Activated T-cell treated with anti-CD3 and anti-CD28 coated beads, Interleukin-2, amount 50 U/mL, for 48 hours (primary cell): ENCODE measurements around the gene EFCAB11.

ENCODE experiments used
- DNase-seq, 2 experiments: peaks; one replicate each; pipeline ENCODE4 v3.0.0-alpha.2; 2020

The EFCAB11 gene

DNA sequence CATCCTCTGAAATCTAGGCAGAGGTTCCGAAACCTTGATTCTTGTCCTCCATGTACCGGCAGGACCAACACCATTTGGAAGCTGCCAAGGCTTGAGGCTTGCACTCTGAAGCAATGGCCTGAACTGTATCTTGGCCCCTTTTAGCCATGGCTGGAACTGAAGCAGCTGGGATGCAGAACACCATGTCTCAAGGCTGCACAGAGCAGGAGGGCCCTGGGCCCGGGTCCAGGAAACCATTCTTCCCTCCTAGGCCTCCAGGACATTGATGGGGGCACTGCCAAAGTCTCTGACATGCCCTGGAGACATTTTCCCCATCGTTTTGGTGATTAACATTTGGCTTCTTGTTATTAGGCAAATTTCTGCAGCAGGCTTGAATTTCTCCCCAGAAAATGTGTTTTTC is 198.7 kb downstream of the EFCAB11 start:
- DNase-seq, result no peak

DNA sequence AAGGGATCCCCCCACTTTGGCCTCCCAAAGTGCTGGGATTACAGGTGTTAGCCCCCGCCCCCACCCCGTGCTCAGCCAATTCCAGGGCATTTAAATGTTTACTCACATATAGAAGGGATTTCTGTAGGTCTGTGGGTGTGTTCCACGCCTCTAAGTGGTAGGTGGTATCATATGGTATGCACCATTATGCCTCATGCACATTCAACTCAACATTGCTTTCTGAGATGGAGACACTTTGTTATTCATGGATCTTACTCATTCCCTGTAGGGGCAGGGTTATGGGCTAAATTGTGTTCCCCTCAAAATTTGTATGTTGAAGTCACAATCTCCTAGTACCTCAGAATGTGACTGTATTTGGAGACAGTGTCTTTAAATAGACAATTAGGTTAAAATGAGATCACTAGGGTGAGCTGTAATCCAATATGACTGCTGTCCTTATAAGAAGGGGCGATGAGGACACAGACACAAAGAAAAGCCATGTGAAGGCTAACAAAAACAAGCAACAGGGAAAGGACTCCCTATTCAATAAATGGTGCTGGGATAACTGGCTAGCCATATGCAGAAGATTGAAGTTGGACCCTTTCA is 200.6 kb downstream of the EFCAB11 start:
- DNase-seq, result no peak

DNA sequence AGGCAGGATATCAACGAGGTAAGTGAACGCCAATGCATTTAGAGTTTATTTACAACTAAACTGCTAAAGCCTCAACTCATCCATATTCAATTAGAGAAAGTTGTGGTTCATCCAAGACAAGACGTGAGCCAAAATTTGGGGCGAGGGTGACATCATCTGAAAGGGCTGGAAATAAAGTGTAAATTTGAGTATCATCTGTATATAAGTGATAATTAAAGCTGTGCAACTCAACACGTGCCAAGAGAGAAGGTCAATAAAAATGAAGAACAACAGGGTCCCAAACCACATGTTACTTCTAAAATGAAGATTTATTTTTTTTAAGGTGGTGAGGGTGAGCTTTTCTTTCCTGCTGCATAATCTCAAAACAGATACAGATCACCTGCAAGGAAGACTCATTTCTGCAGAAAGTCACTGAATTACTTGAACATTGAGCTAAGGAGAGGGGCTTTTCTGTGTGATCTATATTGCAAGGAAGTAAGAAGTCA is 203.6 kb downstream of the EFCAB11 start:
- DNase-seq, result peak; percentile 64 to 66

DNA sequence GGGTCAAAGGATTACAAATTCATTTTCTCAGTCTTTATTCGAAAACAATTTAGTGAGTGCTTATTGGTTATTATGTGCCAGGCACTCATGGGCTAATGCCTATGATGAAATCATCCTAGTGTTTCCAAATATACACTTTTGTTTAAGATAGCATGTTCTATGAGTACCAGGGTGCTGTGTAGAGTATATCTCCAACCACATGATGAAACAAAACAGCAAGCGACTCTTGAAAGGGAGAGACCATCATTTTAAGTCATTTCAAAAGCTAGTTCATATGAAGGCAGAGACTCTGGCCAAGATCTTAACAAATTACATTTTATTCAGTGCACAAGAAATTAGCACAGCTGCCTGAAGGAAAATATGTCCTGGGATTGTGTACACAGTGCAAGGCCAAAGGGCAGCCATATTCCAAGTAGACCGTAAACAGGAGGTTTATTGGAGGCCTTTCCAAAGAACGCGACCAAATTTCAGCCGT is 204.2 kb downstream of the EFCAB11 start:
- no peak for DNase-seq

DNA sequence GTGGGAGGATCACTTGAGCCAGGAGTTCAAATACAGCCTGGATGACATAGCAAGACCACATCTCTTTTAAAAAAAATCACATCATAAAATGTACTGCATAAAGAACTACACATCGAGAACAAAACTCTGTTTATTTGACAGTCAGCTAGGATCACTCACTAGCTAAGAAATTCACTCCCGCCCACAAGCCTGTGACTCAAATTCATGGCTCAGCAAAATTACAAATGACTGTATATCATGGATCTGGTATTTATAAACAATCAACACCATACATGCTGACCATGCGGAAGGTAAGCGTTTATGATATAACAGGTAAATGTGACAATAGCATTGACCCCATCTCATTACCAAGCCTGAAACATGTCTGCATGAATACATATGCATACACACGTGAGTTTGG is 206.5 kb downstream of the EFCAB11 start:
- peak in 1 of 2 experiments; percentile 40 for DNase-seq

DNA sequence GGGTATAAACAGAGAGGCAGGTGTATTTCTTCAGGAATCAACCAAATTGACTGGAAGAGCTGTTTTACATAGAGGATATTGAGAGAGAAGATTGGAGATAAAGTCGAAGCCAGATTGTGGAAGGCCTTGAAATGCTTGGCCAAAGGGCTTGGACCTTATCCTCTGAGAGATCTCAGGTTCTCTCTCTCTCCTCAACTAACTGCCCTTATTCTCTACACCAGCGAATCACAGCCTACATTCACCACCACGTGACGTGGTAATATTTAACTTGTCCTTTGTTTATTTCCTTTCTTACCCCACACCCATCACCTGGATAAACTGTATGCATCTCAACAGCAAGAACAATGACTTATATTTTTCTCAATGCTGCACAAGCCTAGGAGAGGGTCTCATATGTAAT is 207.4 kb downstream of the EFCAB11 start:
- DNase-seq, result no peak

DNA sequence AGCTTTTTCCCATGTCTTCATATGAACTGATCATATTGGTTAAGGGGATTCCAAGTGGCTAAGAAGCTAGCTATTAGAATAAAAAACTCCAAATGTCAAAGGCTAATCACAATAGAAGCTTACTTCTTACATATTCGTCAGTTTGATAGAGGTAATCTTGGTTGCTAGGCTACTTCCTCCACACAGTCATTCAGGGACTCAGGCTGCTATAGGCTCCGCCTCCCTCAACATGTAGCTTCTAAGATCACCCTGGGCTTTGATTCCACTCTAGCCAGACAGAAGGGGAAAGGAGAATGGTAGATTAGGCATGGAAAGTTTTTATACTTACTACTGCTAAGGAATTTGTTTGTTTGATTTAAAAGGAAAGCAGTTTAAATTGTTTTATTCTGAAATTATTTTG is 207.9 kb downstream of the EFCAB11 start:
- no peak for DNase-seq

DNA sequence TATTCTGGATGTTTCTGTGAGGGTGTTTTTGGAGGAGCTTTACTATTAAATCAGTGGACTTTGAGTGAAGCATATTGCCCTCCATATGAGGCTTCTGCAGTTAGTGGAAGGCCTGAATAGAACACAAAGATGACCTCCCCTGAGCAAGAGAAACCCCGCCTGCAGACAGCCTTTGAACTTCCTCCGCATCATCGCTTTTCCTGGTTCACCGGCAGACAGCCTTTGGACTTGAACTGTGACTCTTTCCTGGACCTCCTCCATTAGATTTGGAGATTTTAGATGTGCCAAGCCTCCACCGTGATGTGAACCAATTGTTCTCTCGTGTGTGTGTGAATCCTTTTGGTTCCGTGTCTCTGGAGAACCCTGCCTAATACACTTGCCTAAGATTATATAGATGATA is 208.4 kb downstream of the EFCAB11 start:
- DNase-seq, result no peak
